Natural killer cell (primary cell): ENCODE results near the gene CDCA3. TPM values are rescaled to one million over a fixed set of nuclear protein-coding genes. Genes with fewer than 3 reads are reported as not detected.
"Not testable (repeated sequence)": the region's sequence is repeated elsewhere in the genome, so short reads cannot be mapped to it uniquely, and the experiment has no call there.

Experiments
- ATAC-seq, 3 donors: fragments of 150-1000 bp in 2 of 3; fragments of 200-7000 bp in 1 of 3; cut with Tn5 transposase; 1 replicate in 1 of 3; 2 replicates in 2 of 3; pipeline ENCODE4 v1.10.0; 2021; ENCODE audit warnings: mild to moderate bottlenecking in 2 of 3, moderate library complexity in 2 of 3
- DNase-seq, 2 donors: peaks; one replicate each; pipeline versions ENCODE4 v3.0.0 to v3.0.0-alpha.2; 2013 to 2021; ENCODE audit warnings: mixed read lengths in 1 of 2
- H3K27ac ChIP-seq: one replicate; pipeline ENCODE4 v1.5.1; 2013; ENCODE audit warnings: mild to moderate bottlenecking, low read length
- H3K27me3 ChIP-seq: one replicate; pipeline ENCODE4 v1.6.1; 2013; ENCODE audit warnings: low read length; ENCODE audit not compliant: control insufficient read depth, insufficient read depth
- H3K36me3 ChIP-seq: one replicate; pipeline ENCODE4 v1.6.1; 2013; ENCODE audit warnings: low read length; ENCODE audit not compliant: control insufficient read depth, insufficient read depth
- H3K4me1 ChIP-seq: one replicate; pipeline ENCODE4 v1.6.1; 2013; ENCODE audit warnings: low read length; ENCODE audit not compliant: control insufficient read depth, insufficient read depth
- H3K4me3 ChIP-seq: one replicate; pipeline ENCODE4 v1.5.1; 2013; ENCODE audit warnings: low read length
- H3K9me3 ChIP-seq: one replicate; pipeline ENCODE4 v1.6.1; 2013; ENCODE audit warnings: low read length; ENCODE audit not compliant: control insufficient read depth, insufficient read depth
- H3K27ac Mint-ChIP-seq, 2 donors: one replicate each; pipeline ENCODE4 v1.8.0; 2022; ENCODE audit warnings: mild to moderate bottlenecking in 2 of 2, mixed read lengths in 2 of 2, moderate library complexity in 1 of 2
- H3K27me3 Mint-ChIP-seq, 2 donors: one replicate each; pipeline ENCODE4 v1.8.0; 2022; ENCODE audit warnings: low read depth in 2 of 2, mixed read lengths in 2 of 2
- H3K36me3 Mint-ChIP-seq: one replicate; pipeline ENCODE4 v1.8.0; 2022; ENCODE audit warnings: mixed read lengths
- H3K4me1 Mint-ChIP-seq, 2 donors: one replicate each; pipeline ENCODE4 v1.8.0; 2022; ENCODE audit warnings: mixed read lengths in 2 of 2
- H3K4me3 Mint-ChIP-seq: one replicate; pipeline ENCODE4 v1.8.0; 2022; ENCODE audit warnings: mild to moderate bottlenecking, moderate library complexity, mixed read lengths
- H3K9me3 Mint-ChIP-seq, 2 donors: one replicate each; pipeline ENCODE4 v1.8.0; 2022; ENCODE audit warnings: mixed read lengths in 2 of 2
- CTCF ChIP-seq: fragments of 200-600 bp; IDR thresholded peaks from one replicate; pipeline ENCODE4 v1.8.0; 2022; ENCODE audit warnings: antibody characterized with exemption
- WGBS: methylation state at CpG from one replicate; pipeline ENCODE4 v1.1.7; 2013; ENCODE audit warnings: missing lambda C conversion rate; ENCODE audit not compliant: insufficient coverage; 5-methylcytosine and 5-hydroxymethylcytosine counted together
- intact Hi-C: fragments of 100-400 bp; cut with micrococcal nuclease; formaldehyde crosslinking; loops from one replicate; pipeline ENCODE4 v1.14.2; 2022
- total RNA-seq, 4 donors: library from RNA; stranded (reverse); fragments of 120-200 nt in 1 of 4; gene quantifications; one replicate each; pipeline versions ENCODE4 v1.2.3 to v1.2.4, GENCODE V29; 2013 to 2022

Gene CDCA3
- total RNA-seq, 3 donors from 2014 or later (not counting 1 experiment from before 2014, with no cell fraction given): 1.4 to 3.3 (median 1.4) TPM

DNA sequence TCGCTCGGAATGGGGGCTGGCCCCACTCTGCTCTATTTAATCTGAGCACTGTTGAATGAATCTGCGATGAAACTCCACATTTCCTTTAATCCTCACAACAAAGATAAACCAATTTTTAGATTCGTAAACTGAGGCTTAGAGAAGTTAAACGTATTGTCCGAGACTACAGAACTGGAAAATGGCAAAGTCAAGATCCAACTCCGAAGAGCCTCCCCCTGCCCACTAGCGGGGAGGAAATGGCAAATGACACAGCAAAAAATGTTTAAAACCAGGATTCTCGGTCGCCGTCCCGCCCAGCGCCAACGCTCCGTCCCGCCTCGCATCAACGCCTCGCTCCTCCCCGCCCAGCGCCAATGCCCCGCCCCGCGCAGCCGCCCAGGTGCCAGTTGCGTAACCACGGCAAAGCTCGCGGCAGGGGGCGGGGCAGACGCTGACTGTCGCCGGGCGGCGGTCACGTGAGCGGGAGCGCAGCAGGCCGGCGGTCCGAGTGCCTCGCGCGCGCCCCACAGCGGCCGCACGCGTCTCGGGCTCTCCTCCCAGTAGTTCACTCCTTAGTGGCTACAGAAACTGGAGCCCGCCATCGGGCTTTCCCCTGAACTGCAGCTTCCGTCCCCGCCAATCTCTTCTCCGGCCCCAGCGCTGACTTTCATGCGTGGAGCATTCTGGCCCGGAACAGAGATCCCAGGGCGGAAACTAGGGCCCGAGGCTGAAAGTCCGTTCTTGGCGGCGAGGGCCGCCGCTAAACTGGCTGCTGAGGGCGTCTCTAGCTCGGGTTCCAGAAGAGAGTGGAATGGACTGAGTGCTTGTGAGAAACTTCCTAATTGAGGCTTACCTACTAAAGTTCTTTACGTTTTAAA is 39.9 kb upstream of the CDCA3 start:
- Mint-ChIP-seq H3K4me3 (peak overlapping the region; percentile 87), H3K4me1 (peaks cover 11 to 15% of the 10 kb centered on the region in 2 donors), H3K9me3 (no peaks in the 10 kb centered on the region), H3K36me3 (no peaks in the 10 kb centered on the region), H3K27me3 (no peaks in the 10 kb centered on the region), H3K27ac (peak overlapping the region; percentile 95 to 96)
- H3K36me3 ChIP-seq: no peaks in the 10 kb centered on the region
- H3K4me3 ChIP-seq: peak overlapping the region; percentile 70
- no peaks in the 10 kb centered on the region for H3K9me3 ChIP-seq
- peaks cover 14% of the 10 kb centered on the region for H3K4me1 ChIP-seq
- peak; percentile 75 for TF ChIP-seq CTCF
- DNase-seq: peak; percentile 99
- intact Hi-C loops: loop anchor here (1.0 kb wide), 3 partner anchors 13 to 39 kb away; partner anchors contain the start of genes LRRC23, SPSB2 and USP5
- 2% methylated on average over 67 of the region's 68 CpGs for WGBS
- peak; percentile 93 to 99 (median 94) for ATAC-seq
- peak overlapping the region; percentile 98 for H3K27ac ChIP-seq
- no peaks in the 10 kb centered on the region for H3K27me3 ChIP-seq

DNA sequence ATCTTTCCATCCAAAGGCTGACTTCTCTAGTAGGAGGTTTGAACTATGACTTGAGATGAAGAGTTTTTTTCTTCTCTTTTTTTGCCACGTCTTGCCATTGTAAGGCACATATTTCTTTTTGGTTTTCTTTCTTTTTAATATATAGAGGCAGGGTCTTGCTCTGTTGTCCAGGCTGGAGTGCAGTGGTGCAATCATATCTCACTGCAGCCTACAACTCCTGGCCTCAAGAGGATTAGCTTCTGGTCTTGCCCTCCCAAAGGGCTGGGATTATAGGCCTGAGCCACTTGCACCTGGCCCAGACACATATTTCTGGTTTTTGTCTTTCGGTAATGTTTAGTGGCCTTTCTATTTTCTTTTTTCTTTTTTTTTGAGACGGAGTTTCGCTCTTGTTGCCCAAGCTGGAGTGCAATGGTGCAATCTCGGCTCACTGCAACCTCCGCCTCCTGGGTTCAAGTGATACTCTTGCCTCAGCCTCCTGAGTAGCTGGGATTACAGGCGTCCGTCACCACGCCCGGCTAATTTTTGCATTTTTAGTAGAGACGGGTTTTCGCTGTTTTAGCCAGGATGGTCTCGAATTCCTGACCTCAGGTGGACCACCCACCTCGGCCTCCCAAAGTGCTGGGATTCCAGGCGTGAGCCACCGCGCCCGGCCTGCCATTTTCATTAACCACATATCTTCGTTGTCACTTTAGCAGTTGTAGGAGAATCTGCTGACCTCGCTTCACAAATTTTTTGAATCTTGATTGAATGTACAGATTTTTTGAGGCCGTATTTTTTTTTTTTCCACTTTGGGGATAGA is 38.9 kb upstream of the CDCA3 start:
- H3K4me3 ChIP-seq, H3K27ac ChIP-seq, H3K27me3 Mint-ChIP-seq, ATAC-seq, H3K27me3 ChIP-seq, H3K9me3 ChIP-seq, H3K36me3 ChIP-seq, H3K9me3 Mint-ChIP-seq, intact Hi-C loops, H3K36me3 Mint-ChIP-seq: not testable (repeated sequence)
- H3K4me3 Mint-ChIP-seq: peak overlapping the region; percentile 87
- DNase-seq: peak in 1 of 2 donors; percentile 2
- WGBS: 92% methylated on average over 20 of the region's 21 CpGs
- peaks cover 11 to 15% of the 10 kb centered on the region in 2 donors for H3K4me1 Mint-ChIP-seq
- H3K4me1 ChIP-seq: peaks cover 14% of the 10 kb centered on the region
- peak overlapping the region in 1 of 2 donors; percentile 95 for H3K27ac Mint-ChIP-seq

- peaks cover 14% of the 10 kb centered on the region for H3K4me1 ChIP-seq
- DNase-seq, H3K4me3 Mint-ChIP-seq, H3K9me3 Mint-ChIP-seq, H3K4me3 ChIP-seq, H3K27me3 ChIP-seq, intact Hi-C loops, H3K27me3 Mint-ChIP-seq, H3K27ac Mint-ChIP-seq, H3K36me3 ChIP-seq, ATAC-seq, H3K27ac ChIP-seq, H3K9me3 ChIP-seq, H3K36me3 Mint-ChIP-seq: not testable (repeated sequence)
- peaks cover 11 to 15% of the 10 kb centered on the region in 2 donors for H3K4me1 Mint-ChIP-seq
- 94% methylated on average over 4 of the region's 7 CpGs for WGBS
Measured at GRCh38 chr12:6888794-6889193, 37.7 kb upstream of the CDCA3 start.

DNA sequence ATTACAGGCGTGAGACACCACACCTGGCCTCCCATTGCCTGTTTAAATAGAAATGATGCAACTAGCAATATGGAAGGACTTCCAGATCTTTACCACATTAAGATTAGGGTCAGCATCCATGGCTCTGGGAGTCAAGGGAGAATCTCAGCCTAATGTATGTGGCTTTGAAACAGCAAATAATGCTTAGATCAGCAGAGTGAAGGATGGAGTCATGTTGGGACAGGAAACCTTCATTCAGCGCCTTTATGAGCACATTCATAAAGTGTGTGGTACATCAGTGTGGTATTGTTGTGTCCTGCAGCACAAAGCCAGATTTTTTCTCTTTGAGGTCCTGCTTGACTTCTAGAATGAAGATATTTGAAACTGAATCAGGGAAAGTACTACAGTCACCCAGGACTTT is 37.3 kb upstream of the CDCA3 start:
- no peaks in the 10 kb centered on the region for H3K9me3 ChIP-seq
- H3K27me3 ChIP-seq: no peaks in the 10 kb centered on the region
- intact Hi-C loops: no loop called here
- Mint-ChIP-seq H3K4me1 (peaks cover 11 to 15% of the 10 kb centered on the region in 2 donors), H3K36me3 (no peaks in the 10 kb centered on the region), H3K27me3 (no peaks in the 10 kb centered on the region), H3K9me3 (no peaks in the 10 kb centered on the region), H3K4me3 (no peak overlapping the region), H3K27ac (no peak overlapping the region)
- WGBS: 80% methylated on average over 2 of the region's 2 CpGs
- H3K4me1 ChIP-seq: peaks cover 14% of the 10 kb centered on the region
- ATAC-seq (no peak), DNase-seq (no peak)
- peaks cover 2% of the 10 kb centered on the region for H3K36me3 ChIP-seq
- TF ChIP-seq CTCF: no peak
- no peak overlapping the region for H3K27ac ChIP-seq
- no peak overlapping the region for H3K4me3 ChIP-seq
